HG03196 (cell line): ENCODE results near the gene FKRP.
A peak's percentile ranks its signal among the peaks of the same experiment; 100 is the strongest.
"Not testable (repeated sequence)": the region's sequence is repeated elsewhere in the genome, so short reads cannot be mapped to it uniquely, and the experiment has no call there.

ENCODE experiments used
- ATAC-seq: cut with Tn5 transposase; IDR thresholded peaks from one replicate; pipeline ENCODE4 v1.9.1; 2021; ENCODE audit not compliant: unreplicated experiment

FKRP gene

GRCh38 chr19:46745521-46746280 lies at the start of gene FKRP:
FKRP (plus strand) TSS chr19:46746057; CDS start chr19:46755451, 9,394 bp downstream.
- ATAC-seq, result peak; percentile 38

GRCh38 chr19:46696866-46697203 lies 49.0 kb upstream of the FKRP start:
- no peak for ATAC-seq

- ATAC-seq, result no peak
Observed at GRCh38 chr19:46697204-46697960, 48.5 kb upstream of the FKRP start.

GRCh38 chr19:46698395-46699321 lies 47.2 kb upstream of the FKRP start:
- no peak for ATAC-seq

DNA sequence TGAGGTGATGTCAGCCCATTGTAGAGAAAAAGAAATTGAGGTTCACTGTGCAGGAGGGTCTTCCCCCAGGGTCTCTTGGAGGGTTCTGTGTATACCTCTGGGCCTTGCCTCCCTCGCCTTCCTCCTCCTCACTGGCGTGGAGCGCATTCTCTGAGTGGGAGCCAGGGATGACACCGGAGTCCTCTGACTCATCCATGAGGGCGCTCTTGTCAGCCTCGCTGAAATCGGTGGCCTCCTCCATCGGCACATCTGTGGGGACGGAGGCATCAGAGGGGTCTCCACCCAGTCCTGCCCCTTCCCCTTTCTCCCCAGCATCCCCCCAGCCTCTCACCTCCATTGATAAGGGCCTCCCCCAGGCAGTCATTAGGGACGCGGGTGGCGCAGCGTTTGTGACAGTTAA lies 45.2 kb upstream of the FKRP start:
- no peak for ATAC-seq

DNA sequence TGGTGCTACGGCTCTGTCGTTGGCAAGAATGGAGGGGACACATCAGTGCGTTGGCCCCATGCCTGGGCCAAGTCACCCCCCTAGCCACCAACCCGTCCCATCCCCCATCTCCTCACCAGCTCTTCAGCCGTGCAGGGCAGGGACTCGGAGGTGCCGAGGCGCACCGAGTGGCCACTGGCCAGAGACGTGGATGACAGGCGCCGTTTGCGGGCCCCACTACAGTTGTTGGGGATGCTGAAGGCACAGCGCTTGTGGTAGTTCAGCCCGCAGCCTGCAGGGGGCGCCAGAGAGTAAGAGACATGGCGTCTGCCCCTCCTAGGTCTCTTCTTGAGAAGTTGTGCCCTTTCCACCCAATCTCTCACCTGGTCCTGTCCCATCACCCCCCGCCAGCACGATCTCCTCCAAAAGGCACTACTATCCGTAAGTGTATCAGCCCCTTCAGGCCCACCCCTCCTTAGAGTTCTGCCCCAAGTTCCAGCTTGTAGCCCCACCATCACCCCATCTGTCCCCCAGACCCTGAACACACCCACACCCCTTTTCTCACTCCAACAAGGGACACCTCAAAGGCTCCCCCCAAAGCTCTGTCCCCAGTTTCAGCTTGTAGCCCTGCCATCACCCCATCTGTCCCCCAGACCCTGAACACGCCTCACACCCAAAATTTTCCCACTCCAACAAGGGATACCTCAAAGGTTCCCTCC lies 41.3 kb upstream of the FKRP start:
- peak; percentile 43 for ATAC-seq

DNA sequence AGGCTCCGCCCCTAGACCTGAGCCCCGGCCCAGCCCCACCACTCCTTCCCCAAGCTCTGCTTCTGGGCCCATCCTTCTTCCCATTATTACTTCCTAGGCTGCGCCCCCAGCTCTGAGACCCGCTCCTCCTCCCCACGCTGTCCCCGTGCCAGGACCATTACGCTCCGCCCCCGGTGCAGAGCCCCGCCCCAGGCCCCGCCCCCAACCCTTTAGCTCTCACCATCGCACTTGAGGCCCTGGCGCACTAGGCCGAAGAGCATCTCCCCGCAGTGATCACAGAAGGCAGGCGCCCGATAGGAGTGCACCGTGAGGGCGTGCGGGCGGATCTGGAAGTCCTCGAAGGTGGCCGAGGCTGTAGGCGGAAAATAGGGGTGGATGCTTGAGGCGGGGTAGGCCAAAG lies 35.2 kb upstream of the FKRP start:
- ATAC-seq, result no peak

DNA sequence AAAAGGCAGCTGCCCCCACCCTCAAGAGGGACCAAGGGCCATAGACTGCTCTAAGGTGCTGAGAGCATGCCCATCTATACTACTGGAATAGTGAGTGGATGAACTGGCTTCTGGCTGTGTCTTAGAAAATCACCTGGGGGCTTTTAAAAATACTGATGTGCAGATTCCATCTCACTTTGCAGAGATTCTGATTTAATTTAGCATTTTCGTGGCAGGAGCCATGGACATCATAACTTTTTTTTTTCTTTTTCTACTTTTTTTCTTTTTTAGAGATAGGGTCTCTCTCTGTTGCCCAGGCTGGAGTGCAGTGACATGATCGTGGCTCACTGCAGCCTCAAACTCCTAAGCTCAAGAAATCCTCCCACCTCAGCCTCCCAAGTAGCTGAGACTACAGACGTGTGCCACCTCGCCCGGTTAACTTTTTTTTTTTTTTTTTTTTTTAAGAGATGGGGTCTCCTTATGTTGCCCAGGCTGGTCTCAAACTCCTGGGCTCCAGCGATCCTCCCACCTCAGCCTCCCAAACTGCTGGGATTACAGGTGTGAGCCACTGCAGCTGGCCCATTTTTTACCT lies 33.0 kb upstream of the FKRP start:
- ATAC-seq, result not testable (repeated sequence)

- ATAC-seq, result no peak
Observed at GRCh38 chr19:46713781-46714443, 31.9 kb upstream of the FKRP start.

GRCh38 chr19:46714444-46715106 lies 31.3 kb upstream of the FKRP start:
- no peak for ATAC-seq

DNA sequence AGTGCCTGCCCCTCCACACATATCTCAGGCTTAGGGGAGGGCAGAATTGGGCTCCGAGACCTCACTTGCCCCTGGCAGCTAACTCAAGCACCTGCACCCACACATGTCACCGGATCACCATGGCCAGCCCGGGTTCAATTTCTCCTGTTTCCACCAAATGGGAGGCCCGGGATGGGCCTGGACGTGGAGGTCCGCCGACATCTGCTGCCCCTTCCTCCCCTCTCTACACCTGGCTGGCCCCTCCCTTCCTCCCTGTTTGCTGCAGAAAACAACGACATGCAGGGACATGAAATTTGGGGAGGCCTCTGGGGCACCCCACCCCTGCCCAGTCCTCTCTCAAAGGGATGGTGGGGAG lies 30.3 kb upstream of the FKRP start:
- no peak for ATAC-seq

- no peak for ATAC-seq
Observed at GRCh38 chr19:46715975-46716671, 29.7 kb upstream of the FKRP start.

DNA sequence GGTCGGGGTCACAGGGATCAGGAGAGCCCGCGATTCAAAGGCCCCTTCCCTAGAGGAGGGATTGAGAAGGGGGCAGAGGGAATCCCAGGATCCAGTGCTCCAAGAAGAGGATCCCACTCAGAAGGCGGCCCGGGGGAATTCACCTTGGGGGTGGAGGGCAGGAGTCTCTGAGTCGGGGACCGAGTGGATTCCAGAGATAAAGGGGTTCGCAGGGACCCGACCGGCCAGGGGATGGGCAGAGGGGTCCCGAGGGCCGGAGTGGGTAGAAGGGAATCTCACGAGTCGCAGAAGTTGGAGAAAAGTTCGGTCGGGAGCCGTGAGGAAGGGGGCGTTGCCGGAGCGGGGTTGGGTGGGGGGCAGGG lies 29.2 kb upstream of the FKRP start:
- no peak for ATAC-seq

DNA sequence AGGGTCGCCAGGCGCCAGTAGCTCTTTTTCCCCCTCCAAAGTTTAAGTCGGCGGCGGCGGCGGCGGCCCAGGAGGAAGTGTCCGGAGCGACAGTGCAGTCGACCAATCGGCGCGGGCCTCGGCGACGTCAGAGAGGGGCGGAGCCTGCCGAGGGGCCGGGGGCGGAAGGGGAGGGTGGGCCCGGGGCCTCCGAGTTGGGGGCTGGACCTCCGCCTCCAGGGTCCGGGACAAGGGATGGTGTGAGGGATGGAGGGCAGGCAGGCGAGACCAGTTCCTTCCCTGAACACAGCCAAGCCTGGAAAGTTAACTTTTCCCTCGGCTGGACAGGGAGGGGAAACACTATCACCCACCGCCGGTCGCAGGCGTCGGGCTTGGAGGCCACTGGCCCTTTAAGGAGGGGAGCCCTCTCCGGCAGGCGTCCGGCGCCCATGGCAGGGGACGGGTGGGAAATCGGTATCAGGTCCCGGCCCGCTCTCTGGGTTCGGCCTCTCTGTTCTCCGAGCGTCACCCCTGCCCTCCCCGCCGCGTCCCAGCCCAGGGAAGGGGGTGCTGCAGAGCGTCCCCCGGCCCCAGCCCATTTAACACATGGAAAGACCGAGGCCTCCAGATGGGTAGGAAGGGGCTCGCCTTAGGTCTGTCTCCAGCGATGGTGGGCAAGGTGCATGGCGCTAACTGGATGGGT lies 28.7 kb upstream of the FKRP start, which contains the start of gene PRKD2:
TSS of gene PRKD2 (minus strand) at position 81 of the 682 bp plus-strand sequence. CDS start 744 bp downstream, outside the sequence.
- peak; percentile 30 for ATAC-seq

GRCh38 chr19:46717716-46718143 lies 28.1 kb upstream of the FKRP start:
- no peak for ATAC-seq

GRCh38 chr19:46718157-46718933 lies 27.5 kb upstream of the FKRP start:
- peak; percentile 24 for ATAC-seq

GRCh38 chr19:46718934-46719622 lies 26.8 kb upstream of the FKRP start:
- ATAC-seq, result peak; percentile 27
